ENCODE measurements around the gene DOK7. TPM values are rescaled to one million over a fixed set of nuclear protein-coding genes. Genes with fewer than 3 reads are reported as not detected.

The DOK7 gene
- total and polyA plus RNA-seq, 2 donors (not counting 3 experiments of a cell fraction or from before 2014, with no cell fraction given): not detected

DNA sequence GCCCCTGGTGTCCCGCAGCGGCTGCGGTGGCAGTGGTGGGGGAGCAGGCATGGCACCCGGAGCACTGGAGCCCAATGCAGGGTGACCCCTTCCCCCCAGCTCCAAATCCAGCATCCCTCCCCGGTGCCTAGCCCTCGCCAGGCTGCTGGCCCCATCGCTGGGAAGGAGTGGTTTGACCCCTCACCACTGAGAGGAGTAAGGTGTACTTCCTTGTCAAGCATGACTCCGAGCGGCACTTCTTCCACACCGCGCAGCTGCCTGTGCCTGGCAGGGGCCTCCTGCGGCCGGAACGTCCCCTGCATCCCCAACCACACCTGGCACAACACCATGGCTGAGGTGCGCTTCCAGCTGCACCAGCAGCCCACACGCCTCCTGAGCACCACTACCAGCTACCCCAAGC lies 42.1 kb downstream of the DOK7 start:
- Histone ChIP-seq H3K4me2 (ENCODE audit: insufficient read depth, low read length) (no peak overlapping the region), H4K20me1 (replicated peaks; ENCODE audit: control insufficient read depth, extremely low read depth, insufficient read depth, low read length) (no peaks in the 10 kb centered on the region), H3K4me3 (replicated peaks in 1 of 3; ENCODE audit: insufficient read depth in 1 of 3, low read depth in 1 of 3, low read length in 3 of 3) (no peak overlapping the region), H3K79me2 (ENCODE audit: control insufficient read depth, insufficient read depth, low read length) (peaks cover 2% of the 10 kb centered on the region), H2AFZ (ENCODE audit: low read depth, low read length) (no peak overlapping the region), H3K27me3 (ENCODE audit: control insufficient read depth in 2 of 2, insufficient read depth in 2 of 2, low read length in 2 of 2) (no peaks in the 10 kb centered on the region), H3K9ac (replicated peaks; ENCODE audit: extremely low read depth, insufficient read depth, low read length) (no peak overlapping the region), H3K9me1 (replicated peaks; ENCODE audit: control insufficient read depth, extremely low read depth, insufficient read depth, low read length) (no peaks in the 10 kb centered on the region), H3K36me3 (ENCODE audit: control insufficient read depth in 2 of 2, extremely low read depth in 1 of 2, insufficient read depth in 2 of 2, low read length in 2 of 2) (peaks cover 0 to 8% of the 10 kb centered on the region in 2 experiments), H3K9me3 (replicated peaks; ENCODE audit: control insufficient read depth, insufficient read depth, low read length) (no peaks in the 10 kb centered on the region), H3K27ac (ENCODE audit: insufficient read depth, low read depth, low read length) (no peak overlapping the region), H3K4me1 (ENCODE audit: control insufficient read depth, extremely low read depth, insufficient read depth, low read length) (no peaks in the 10 kb centered on the region)
- FAIRE-seq (no peak), DNase-seq (ENCODE audit: low read depth, low spot score) (no peak)
- TF ChIP-seq JUN (IDR thresholded peaks at IDR 0.05; ENCODE audit: borderline replicate concordance, insufficient read depth, insufficient read length, low read depth): no peak
- TF ChIP-seq, protein P1, sequence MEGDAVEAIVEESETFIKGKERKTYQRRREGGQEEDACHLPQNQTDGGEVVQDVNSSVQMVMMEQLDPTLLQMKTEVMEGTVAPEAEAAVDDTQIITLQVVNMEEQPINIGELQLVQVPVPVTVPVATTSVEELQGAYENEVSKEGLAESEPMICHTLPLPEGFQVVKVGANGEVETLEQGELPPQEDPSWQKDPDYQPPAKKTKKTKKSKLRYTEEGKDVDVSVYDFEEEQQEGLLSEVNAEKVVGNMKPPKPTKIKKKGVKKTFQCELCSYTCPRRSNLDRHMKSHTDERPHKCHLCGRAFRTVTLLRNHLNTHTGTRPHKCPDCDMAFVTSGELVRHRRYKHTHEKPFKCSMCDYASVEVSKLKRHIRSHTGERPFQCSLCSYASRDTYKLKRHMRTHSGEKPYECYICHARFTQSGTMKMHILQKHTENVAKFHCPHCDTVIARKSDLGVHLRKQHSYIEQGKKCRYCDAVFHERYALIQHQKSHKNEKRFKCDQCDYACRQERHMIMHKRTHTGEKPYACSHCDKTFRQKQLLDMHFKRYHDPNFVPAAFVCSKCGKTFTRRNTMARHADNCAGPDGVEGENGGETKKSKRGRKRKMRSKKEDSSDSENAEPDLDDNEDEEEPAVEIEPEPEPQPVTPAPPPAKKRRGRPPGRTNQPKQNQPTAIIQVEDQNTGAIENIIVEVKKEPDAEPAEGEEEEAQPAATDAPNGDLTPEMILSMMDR (IDR thresholded peaks at IDR 0.05; ENCODE audit: extremely low read depth in 1 of 2, insufficient read depth in 1 of 2, low read depth in 1 of 2, low read length in 2 of 2): no peak
- no peak for TF ChIP-seq EZH2 (IDR thresholded peaks at IDR 0.05; ENCODE audit: borderline replicate concordance, low read depth, low read length, severe bottlenecking)
- no peak for TF ChIP-seq FOS (IDR thresholded peaks at IDR 0.05; ENCODE audit: borderline replicate concordance, insufficient read depth, low read length)
- TF ChIP-seq POLR2AphosphoS5 (IDR thresholded peaks at IDR 0.05; ENCODE audit: insufficient read depth, low read depth, low read length): no peak
- TF ChIP-seq, protein P2, sequence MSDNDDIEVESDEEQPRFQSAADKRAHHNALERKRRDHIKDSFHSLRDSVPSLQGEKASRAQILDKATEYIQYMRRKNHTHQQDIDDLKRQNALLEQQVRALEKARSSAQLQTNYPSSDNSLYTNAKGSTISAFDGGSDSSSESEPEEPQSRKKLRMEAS (IDR thresholded peaks at IDR 0.05; ENCODE audit: insufficient read depth, insufficient read length): no peak
- TF ChIP-seq MYC (IDR thresholded peaks at IDR 0.05; ENCODE audit: low read depth, low read length): no peak
- no peak for TF ChIP-seq POLR2A (IDR thresholded peaks at IDR 0.05; ENCODE audit: low read depth, low read length)
- no peak for TF ChIP-seq GATA2 (IDR thresholded peaks at IDR 0.05; ENCODE audit: insufficient read depth, insufficient read length, low read depth, low read length)
- ChIA-PET CTCF (interaction anchor here (1.2 to 2.8 kb wide), 3 partner anchors 9 to 375 kb away, joined by 3 to 7 read pairs (median 3); no protein-coding TSS in a partner anchor), POLR2A (no interaction called here)
- intact Hi-C loops (cut with micrococcal nuclease): no loop called here
- dilution Hi-C loops (cut with MboI; ENCODE audit: extremely low pct_ligation_motif_present, low sequenced_read_pairs): no loop called here
- no TSS peak for BruUV-seq (replicated peaks)

All from endothelial cell of umbilical vein (primary cell).